ENCODE results near the gene PRRT4. TPM values are rescaled to one million over a fixed set of nuclear protein-coding genes. Genes with fewer than 3 reads are reported as not detected.

Gene PRRT4
- total and polyA plus RNA-seq, 9 of the 15 experiments (the other 6 are each of a cell fraction or from before 2014, with no cell fraction given): not detected

- TF ChIP-seq MECOM (CRISPR knock-in tag; IDR thresholded peaks at IDR 0.05) (no peak), ZFPM2 (CRISPR knock-in tag; IDR thresholded peaks at IDR 0.05) (no peak), ETS1 (conservative IDR thresholded peaks at IDR 0.05; ENCODE audit: control insufficient read depth, low read depth, low read length) (peak; percentile 51; the same call in 1 of the 2 replicates), ZFP1 (CRISPR knock-in tag; IDR thresholded peaks at IDR 0.05) (no peak), DEAF1 (CRISPR knock-in tag; IDR thresholded peaks at IDR 0.05) (no peak), E4F1 (CRISPR knock-in tag; IDR thresholded peaks at IDR 0.05; ENCODE audit: borderline replicate concordance) (no peak), CBFB (CRISPR knock-in tag; IDR thresholded peaks at IDR 0.05) (peak; percentile 97), ZNF589 (CRISPR knock-in tag; IDR thresholded peaks at IDR 0.05; ENCODE audit: low read depth) (no peak), ZKSCAN8 (CRISPR knock-in tag; IDR thresholded peaks at IDR 0.05) (no peak), PYGO2 (tag; IDR thresholded peaks at IDR 0.05) (no peak), POLR2B (IDR thresholded peaks at IDR 0.05; ENCODE audit: low read depth, partially characterized antibody) (peak; percentile 57), NFIC (IDR thresholded peaks at IDR 0.05) (peak; percentile 59), U2AF2 (optimal IDR thresholded peaks at IDR 0.05; ENCODE audit: low read depth, low read length) (no peak), TRIM25 (IDR thresholded peaks at IDR 0.05; ENCODE audit: borderline replicate concordance) (no peak), RBFOX2 (IDR thresholded peaks at IDR 0.05; ENCODE audit: low read depth, low read length) (peak; percentile 88), THAP7 (CRISPR knock-in tag; IDR thresholded peaks at IDR 0.05) (no peak), KAT7 (CRISPR knock-in tag; IDR thresholded peaks at IDR 0.05; ENCODE audit: borderline replicate concordance) (no peak; the same call in 1 of the 2 replicates), PRMT5 (CRISPR knock-in tag; IDR thresholded peaks at IDR 0.05) (no peak), ZNF766 (CRISPR knock-in tag; conservative IDR thresholded peaks at IDR 0.05) (0 out of 2 replicates have a peak, but pooled peaks have one; percentile 26)
Observed at GRCh38 chr7:128409596-128410450, 48.3 kb upstream of the PRRT4 start, which contains the start of gene IMPDH1 (continued).

Data from K562 (cell line).